ENCODE results near the gene TMEM91. TPM values are rescaled to one million over a fixed set of nuclear protein-coding genes. Genes with fewer than 3 reads are reported as not detected.

Gene TMEM91
- total and polyA plus RNA-seq, 2 of the 4 experiments (the other 2 are of a cell fraction) = 1.4 to 4.8 TPM

- Histone ChIP-seq H3K9ac (ENCODE audit: low read depth, low read length) (no peak overlapping the region), H4K20me1 (ENCODE audit: insufficient read depth, low read length) (no peaks in the 10 kb centered on the region), H2AFZ (replicated peaks; ENCODE audit: low read length, poor library complexity) (no peak overlapping the region), H4K5ac (ENCODE audit: low read depth, low read length) (no peak overlapping the region), H4K91ac (ENCODE audit: insufficient read depth, low read depth, low read length) (no peak overlapping the region), H3K27ac (ENCODE audit: insufficient read depth, low read length) (no peak overlapping the region), H2BK5ac (ENCODE audit: low read depth, low read length, poor library complexity, severe bottlenecking) (no peak overlapping the region), H2BK120ac (ENCODE audit: low read depth, low read length) (no peak overlapping the region), H3K27me3 (ENCODE audit: control insufficient read depth, insufficient read depth, low read length) (no peaks in the 10 kb centered on the region), H3K4me1 (ENCODE audit: control insufficient read depth, insufficient read depth, low read length) (peaks cover 4% of the 10 kb centered on the region), H3K36me3 (ENCODE audit: control insufficient read depth, insufficient read depth, low read length) (peaks cover 41% of the 10 kb centered on the region), H3K14ac (replicated peaks; ENCODE audit: low read depth, low read length) (no peak overlapping the region), H2AK9ac (replicated peaks; ENCODE audit: low read depth, low read length, poor library complexity) (no peak overlapping the region), H3K4me2 (ENCODE audit: low read depth, low read length) (no peak overlapping the region), H4K8ac (ENCODE audit: low read depth in 2 of 2, low read length in 2 of 2) (no peak overlapping the region), H3K9me3 (ENCODE audit: control insufficient read depth, insufficient read depth, low read length) (no peaks in the 10 kb centered on the region), H2AK5ac (ENCODE audit: low read depth, low read length) (no peak overlapping the region), H2BK15ac (ENCODE audit: low read depth, low read length) (no peak overlapping the region), H3K9me1 (ENCODE audit: insufficient read depth, low read length) (no peaks in the 10 kb centered on the region; the same call in 1 of the 2 replicates), H3K4me3 (ENCODE audit: insufficient read depth, low read depth, low read length) (no peak overlapping the region), H2BK20ac (ENCODE audit: low read depth, low read length) (no peak overlapping the region), H3K79me1 (ENCODE audit: low read depth in 1 of 2, low read length in 2 of 2) (no peaks in the 10 kb centered on the region; a peak in 1 of 4 replicates), H3K18ac (ENCODE audit: low read depth, low read length) (no peak overlapping the region), H3K23ac (ENCODE audit: low read depth, low read length) (no peak overlapping the region), H3K4ac (ENCODE audit: low read depth, low read length) (no peak overlapping the region), H3K56ac (ENCODE audit: extremely low read depth, insufficient read depth, low read length) (no peak overlapping the region)
- ChIA-PET CTCF (no interaction called here), POLR2A (ENCODE audit: unreplicated experiment) (no interaction called here)
- dilution Hi-C loops (cut with HindIII; ENCODE audit: low sequenced_read_pairs, unreplicated experiment) (no loop called here), intact Hi-C loops (cut with micrococcal nuclease) (no loop called here), in situ Hi-C loops (cut with MboI; ENCODE audit: low sequenced_read_pairs) (no loop called here)
- no TSS peak for BruUV-seq (replicated peaks)
- ATAC-seq (ENCODE audit: low read depth) = no peak
- WGBS, 2 experiments (ENCODE audit: extremely low coverage in 2 of 2, insufficient read length in 1 of 2) = 100% methylated on average over 3 of the region's 11 CpGs; no CpG with 5 or more reads in 1 of the 2 experiments
- DNase-seq = no peak
- TF ChIP-seq USF2 (IDR thresholded peaks at IDR 0.05; ENCODE audit: low read depth, low read length) (no peak), MAFK (IDR thresholded peaks at IDR 0.05; ENCODE audit: low read depth, low read length) (no peak), RCOR1 (IDR thresholded peaks at IDR 0.05; ENCODE audit: insufficient replicate concordance, low read length) (no peak), CEBPB (IDR thresholded peaks at IDR 0.05; ENCODE audit: low read depth, low read length) (no peak), SMC3 (IDR thresholded peaks at IDR 0.05; ENCODE audit: low read depth, low read length) (no peak), RAD21 (IDR thresholded peaks at IDR 0.05; ENCODE audit: low read length) (no peak), FOS (IDR thresholded peaks at IDR 0.05; ENCODE audit: low read depth, low read length) (no peak), MXI1 (IDR thresholded peaks at IDR 0.05; ENCODE audit: borderline replicate concordance, low read depth, low read length) (no peak), BHLHE40 (IDR thresholded peaks at IDR 0.05; ENCODE audit: low read depth, low read length) (no peak), NFE2L2 (IDR thresholded peaks at IDR 0.05; ENCODE audit: low read depth, low read length) (no peak), POLR2A (IDR thresholded peaks at IDR 0.05; ENCODE audit: low read depth, low read length) (no peak), RFX5 (IDR thresholded peaks at IDR 0.05; ENCODE audit: low read depth, low read length) (no peak), CHD1 (IDR thresholded peaks at IDR 0.05; ENCODE audit: low read depth, low read length) (no peak), MAZ (IDR thresholded peaks at IDR 0.05; ENCODE audit: borderline replicate concordance, low read depth, low read length) (no peak)
- TF ChIP-seq, protein P1, sequence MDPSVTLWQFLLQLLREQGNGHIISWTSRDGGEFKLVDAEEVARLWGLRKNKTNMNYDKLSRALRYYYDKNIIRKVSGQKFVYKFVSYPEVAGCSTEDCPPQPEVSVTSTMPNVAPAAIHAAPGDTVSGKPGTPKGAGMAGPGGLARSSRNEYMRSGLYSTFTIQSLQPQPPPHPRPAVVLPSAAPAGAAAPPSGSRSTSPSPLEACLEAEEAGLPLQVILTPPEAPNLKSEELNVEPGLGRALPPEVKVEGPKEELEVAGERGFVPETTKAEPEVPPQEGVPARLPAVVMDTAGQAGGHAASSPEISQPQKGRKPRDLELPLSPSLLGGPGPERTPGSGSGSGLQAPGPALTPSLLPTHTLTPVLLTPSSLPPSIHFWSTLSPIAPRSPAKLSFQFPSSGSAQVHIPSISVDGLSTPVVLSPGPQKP (IDR thresholded peaks at IDR 0.05; ENCODE audit: borderline replicate concordance, low read depth, low read length) = no peak
- TF ChIP-seq, protein P2, sequence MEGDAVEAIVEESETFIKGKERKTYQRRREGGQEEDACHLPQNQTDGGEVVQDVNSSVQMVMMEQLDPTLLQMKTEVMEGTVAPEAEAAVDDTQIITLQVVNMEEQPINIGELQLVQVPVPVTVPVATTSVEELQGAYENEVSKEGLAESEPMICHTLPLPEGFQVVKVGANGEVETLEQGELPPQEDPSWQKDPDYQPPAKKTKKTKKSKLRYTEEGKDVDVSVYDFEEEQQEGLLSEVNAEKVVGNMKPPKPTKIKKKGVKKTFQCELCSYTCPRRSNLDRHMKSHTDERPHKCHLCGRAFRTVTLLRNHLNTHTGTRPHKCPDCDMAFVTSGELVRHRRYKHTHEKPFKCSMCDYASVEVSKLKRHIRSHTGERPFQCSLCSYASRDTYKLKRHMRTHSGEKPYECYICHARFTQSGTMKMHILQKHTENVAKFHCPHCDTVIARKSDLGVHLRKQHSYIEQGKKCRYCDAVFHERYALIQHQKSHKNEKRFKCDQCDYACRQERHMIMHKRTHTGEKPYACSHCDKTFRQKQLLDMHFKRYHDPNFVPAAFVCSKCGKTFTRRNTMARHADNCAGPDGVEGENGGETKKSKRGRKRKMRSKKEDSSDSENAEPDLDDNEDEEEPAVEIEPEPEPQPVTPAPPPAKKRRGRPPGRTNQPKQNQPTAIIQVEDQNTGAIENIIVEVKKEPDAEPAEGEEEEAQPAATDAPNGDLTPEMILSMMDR (conservative IDR thresholded peaks at IDR 0.05; ENCODE audit: low read depth, low read length) = no peak
Measured at GRCh38 chr19:41411968-41412265, 35.6 kb downstream of the TMEM91 start.
